HG03066 (cell line): ENCODE measurements around the gene PTPRK.
"Not testable (repeated sequence)": the region's sequence is repeated elsewhere in the genome, so short reads cannot be mapped to it uniquely, and the experiment has no call there.

Source experiments
- ATAC-seq: cut with Tn5 transposase; IDR thresholded peaks from one replicate; pipeline ENCODE4 v1.9.1; 2021; ENCODE audit warnings: low read depth; ENCODE audit not compliant: unreplicated experiment

The PTPRK gene

DNA sequence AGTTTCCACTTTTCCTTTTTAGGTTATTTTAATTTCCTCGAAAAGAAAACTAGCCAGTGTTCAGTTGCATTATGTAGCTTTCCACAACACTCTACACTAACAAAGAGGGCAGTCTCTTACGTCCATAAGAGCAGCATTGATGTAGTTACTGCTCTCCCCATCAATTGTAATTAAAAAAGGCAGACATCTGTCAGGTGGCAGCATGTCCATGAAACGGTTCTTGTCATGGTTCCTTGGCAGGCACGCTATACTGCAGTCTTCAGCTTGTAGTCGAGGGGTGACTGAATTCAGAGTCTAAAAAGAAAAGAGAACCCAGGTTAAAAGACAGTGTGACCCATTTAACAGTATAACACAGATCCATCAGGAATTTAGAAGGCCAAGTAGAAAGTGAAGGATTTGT, 539.4 kb downstream of the PTPRK start:
- no peak for ATAC-seq

DNA sequence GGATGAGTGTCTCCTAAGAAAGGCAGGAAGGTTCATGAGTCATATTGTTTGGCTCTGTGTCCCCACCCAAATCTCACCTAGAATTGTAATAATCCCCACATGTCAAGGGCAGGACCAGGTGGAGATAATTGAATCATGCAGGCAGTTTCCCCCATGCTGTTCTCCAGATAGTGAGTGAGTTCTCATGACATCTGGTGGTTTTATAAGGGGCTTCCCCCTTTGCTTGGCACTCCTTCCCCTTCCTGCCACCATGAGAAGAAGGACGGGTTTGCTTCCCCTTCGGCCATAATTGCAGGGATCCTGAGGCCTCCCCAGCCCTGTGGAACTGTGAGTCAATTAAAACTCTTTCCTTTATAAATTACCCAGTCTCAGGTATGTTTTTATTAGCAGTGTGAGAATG, 542.2 kb downstream of the PTPRK start:
- ATAC-seq: not testable (repeated sequence)

DNA sequence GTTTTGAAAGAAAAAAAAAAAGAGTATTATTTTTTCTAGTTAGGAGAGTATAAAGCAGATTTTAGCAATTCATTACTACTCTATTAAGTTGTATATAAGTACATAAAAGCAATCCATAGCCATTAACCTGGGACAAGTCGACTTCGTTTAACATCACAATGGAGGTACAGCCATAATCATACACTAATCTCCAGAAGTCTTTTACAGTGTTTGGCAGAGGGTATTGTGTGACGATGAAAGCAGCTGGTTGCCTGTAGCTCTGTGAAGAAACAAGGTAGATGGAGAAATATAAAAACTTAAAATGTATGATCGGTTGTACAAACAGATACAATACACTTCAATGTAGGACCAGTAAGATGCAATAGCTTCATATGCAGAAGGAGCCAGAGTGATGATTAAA, 543.6 kb downstream of the PTPRK start:
- ATAC-seq: no peak

DNA sequence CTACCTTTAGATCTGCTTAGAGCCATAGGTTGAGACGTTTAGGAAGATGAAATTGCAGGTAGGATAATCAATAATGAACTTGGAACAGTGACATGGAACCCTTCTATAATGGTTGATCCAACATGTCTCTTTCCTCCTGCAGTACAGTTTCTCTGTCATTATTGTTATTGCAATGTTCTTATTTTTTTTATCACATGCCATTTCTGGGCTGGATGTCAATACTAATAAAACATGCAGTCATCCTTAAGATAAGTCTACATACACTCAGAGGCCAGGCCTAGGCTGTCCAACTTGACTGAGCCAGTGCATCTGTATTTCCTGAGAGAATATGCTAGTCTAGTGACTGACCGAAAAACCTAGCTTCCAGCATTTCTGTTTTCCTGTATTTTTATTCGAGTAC, 544.3 kb downstream of the PTPRK start:
- no peak for ATAC-seq

DNA sequence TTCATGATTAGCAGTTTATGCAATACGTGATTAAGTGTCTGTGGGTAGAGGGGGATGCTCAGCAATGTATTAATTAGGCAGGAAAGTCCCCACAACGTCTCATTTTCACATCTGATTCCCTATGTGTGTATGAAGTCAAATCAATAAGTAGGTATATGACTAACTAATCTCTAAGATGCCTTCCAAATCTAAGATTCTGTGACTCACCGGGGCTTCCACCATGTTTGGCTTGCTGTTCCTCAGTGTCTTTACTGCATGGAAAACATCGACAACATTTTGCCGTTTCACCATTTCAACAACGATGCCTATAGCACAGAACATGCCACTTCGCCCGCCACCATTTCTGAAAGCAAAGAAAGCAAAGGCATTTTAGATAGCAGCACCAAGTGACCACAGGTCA, 547.6 kb downstream of the PTPRK start:
- no peak for ATAC-seq

DNA sequence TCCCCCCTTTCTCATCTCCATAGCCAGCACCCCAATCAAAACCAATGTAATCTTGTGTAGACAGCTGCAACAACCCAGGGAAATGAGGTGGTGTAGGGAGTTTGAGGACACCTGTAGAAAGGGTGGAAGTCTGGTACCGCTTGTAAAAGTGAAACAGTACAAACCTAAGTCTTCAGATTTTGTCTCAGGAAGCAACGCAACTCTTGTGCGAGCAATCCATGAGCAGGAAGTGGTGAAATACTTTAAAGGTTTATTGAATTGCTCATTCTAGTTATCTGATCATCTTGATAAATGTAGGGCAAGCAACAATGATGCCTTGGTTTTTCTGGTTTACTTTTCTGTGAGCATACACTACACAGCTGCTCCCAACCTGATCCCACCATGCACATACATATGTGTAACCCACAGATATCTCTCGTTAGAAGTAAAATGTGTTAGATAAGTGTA, 548.4 kb downstream of the PTPRK start:
- no peak for ATAC-seq

DNA sequence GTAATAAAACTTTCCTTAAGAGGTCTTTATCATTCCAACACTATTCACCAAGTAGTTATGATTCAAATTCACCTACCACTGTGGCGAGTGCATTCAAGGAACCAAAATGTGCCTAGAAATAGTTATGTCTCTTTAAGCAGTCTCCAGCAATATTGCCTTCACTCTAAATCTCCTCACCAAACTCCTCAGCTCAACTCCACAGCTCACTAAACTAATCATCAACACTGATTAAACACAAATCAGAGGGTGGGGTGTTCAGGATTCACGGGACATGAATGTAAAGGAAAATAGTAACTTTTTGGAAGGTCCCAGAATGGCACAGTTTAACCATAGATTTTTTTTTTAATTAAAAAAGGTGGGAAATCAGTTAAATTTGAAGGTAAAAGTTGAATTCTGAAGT, 549.0 kb downstream of the PTPRK start:
- ATAC-seq: no peak

DNA sequence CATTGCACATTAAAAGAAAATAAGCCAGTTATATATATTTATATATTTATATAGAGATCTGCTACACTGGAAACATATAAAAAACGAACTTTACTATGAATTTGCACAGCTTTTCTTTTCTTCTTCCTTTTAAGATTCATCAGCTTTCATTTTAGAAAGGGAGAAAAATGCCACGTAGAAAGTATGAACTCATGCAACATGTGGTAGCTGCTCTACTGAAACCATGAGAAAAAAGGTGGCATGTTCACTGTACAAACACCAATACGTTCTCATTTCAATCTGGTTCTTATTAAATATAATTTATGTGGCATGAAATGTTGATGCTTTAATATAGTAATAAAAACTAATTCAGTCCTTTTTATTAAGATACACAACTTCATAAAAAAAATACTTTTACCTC, 550.7 kb downstream of the PTPRK start:
- no peak for ATAC-seq

DNA sequence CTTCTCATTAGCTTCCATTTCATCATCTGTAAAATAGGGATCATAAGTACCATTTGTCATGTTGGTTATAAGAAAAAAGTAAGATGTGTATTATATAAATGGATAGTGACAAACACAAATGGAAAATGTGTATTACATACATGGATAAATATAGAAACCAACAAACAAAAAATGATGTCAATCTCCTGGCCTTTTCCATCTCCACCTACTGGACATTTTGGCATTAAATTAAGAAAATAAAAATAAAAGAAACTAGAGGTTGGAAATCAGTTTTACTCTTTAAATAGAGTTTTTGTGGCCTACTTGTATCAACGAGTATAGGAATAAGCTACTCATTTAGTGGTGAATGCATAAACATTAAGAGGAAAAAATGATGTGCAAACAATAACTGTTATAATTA, 552.0 kb downstream of the PTPRK start:
- no peak for ATAC-seq

DNA sequence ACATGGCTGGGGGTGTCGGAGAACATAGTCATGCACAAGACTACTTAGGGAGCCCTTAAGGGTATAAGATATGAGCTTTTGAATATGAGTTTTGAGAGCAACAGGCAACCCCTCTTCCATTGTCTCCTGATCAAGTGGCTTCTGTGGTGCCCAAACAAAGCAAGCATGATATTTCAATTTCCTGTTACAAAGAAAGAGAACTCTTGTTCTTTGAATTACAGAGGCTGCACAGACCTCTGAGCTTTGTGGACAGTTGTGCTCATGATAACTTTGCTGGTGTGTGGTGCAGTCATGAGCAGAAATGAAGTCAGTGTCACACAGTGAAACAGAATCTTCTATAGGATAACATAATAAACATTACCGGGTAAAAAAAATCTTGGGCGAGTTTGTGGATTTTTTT, 552.7 kb downstream of the PTPRK start:
- no peak for ATAC-seq

DNA sequence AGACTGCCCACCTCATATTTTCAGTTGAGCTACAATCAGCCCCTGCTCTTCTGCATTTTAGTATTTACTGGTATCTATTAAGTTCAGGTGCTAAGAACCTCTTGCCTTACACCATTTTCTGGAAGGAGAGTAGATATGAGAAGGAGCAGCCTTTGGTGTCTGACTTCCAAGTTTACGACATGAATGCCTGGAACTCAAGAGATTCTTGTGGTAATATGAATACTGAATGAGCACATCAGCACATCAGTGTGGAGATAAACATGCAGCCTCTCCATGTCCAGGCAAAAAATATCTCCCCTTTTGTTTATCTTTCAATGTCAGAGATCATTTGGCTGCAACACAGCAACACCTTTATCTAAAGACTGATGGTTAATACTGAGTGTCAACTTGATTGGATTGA, 553.8 kb downstream of the PTPRK start:
- ATAC-seq: no peak

DNA sequence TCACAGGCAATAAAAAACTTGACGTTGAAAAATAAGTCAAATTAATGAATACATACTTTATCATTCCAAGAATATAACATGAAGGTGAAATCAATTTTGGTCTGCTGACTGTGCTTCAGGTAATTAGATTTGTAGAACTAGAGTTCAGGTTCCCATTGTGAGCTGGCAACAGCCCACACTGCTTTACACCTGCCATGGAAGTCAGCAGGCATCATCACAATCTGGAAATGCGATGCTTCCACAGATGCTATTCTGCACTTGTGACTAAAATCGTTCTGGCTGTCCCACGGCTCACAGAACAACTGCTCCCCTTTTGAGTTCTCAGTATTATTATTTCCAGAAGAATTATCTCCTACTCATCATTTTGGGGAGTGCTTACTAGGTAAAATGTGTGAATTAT, 556.9 kb downstream of the PTPRK start:
- ATAC-seq: no peak

DNA sequence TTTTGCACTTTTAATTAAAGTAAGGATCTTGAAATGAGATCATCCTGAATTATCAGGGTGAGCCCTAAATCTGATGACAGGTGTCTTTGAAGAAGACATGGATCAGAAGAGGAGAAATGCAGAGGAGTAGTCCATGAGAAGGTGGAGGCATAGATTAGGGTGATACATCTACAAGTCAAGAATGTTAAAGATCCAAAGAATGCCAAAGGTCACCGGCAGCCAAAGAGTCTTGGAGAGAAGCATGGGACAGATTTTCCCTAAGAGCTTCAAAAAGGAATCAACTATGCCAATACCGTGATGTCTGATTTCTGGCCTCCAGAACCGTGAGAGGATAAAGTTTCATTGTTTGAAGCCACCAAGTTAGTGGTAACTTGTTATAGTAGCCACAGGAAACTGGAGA, 560.5 kb downstream of the PTPRK start:
- ATAC-seq: no peak

DNA sequence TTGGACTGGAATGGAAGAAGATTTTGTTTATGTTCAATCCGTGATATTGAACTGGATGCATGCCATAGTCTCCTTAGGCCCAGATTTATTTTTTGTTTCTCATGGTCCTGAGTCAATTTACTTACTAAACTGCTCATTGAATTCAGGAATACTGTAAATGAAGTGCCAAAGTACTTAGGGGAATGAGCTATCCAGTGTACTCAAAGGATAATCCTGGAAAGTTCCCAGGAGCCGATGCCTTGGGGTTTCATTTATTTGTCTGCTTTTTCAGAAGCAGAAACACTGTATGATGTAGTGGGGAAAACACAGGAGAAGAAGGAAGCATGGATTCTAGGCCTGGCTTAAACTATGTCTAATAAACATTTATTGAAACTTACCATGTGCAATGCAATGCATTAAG, 563.4 kb downstream of the PTPRK start:
- no peak for ATAC-seq

DNA sequence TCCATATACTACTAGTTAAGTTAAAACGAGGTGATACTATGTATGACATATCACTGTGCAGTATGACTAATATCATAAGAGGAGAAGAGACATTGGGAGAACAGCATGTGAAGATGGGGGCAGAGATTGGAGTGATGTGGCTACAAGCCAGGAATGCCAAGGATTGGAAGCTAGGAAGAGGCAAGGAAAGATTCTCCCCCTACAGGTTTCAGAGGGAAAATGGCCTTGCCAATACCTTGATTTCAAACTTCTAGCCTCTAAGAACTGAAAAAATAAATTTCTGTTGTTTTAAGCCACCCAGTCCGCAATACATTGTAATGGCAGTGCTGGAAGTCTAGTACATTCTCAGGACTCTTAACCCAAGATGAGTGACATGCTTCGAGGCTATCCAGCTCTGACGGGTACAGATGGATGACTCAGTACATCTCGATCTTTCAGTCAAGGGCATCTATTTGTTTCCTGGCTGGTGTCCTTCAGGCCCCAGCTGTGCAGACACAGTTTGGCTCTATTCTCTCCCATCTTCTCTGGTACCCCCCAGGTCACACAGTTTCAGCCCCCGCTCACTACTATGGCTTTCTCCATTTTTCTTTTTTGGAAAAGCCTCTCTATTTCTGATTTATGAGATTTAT, 564.0 kb downstream of the PTPRK start:
- ATAC-seq: no peak

DNA sequence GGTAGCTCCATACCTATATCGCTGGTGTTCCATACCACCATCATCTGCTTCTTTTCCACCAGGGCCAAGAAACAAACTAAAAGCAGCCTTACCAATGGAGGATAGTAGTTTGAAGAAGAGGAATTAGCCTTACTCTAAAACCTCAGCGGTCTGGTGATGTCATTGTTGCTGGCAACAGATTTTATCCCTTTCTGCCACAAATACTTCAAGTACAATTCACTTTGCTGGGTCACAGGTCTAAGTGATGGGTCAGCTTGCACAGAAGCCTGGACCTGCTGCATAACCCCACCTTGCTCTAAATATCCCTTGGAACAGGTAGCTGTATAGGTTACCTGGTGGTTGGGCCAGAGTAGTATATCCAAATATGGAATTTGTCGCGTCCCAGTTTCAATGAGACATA, 566.3 kb downstream of the PTPRK start:
- ATAC-seq: no peak

DNA sequence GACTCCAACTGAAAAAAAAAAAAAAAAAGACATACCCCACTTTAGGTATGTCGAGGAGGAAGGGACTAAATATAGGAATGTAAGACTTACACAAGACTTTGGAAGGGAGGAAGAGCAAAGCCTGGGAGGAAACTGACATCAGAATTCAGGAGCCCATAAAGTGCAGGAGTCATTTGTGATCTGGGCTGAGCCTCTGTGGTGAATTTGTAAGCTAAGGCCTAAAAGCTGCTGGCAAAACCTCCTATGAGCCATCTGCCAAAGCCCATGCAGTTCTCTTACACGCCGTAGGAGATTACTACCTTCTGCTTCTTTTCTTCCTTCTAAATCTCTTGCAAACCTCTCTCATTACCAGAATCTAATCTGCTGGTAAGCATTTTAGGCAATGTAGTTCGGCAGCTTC, 567.6 kb downstream of the PTPRK start:
- ATAC-seq: no peak

DNA sequence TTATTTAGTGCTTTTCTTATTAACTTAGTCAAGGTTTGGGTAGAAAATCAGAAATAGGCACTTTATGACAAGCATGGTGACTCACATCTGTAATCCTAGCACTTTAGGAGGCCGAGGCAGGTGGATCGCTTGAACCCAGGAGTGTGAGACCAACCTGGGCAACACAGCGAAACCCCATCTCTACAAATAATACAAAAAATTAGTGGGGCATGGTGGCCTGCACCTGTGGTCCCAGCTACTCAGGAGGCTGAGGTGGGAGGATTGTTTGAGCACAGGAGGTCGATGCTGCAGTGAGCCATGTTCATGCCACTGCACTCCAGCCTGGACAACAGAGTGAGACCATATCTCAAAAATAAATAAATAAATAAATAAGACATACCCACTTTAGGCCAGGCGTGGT, 568.2 kb downstream of the PTPRK start:
- ATAC-seq: no peak

DNA sequence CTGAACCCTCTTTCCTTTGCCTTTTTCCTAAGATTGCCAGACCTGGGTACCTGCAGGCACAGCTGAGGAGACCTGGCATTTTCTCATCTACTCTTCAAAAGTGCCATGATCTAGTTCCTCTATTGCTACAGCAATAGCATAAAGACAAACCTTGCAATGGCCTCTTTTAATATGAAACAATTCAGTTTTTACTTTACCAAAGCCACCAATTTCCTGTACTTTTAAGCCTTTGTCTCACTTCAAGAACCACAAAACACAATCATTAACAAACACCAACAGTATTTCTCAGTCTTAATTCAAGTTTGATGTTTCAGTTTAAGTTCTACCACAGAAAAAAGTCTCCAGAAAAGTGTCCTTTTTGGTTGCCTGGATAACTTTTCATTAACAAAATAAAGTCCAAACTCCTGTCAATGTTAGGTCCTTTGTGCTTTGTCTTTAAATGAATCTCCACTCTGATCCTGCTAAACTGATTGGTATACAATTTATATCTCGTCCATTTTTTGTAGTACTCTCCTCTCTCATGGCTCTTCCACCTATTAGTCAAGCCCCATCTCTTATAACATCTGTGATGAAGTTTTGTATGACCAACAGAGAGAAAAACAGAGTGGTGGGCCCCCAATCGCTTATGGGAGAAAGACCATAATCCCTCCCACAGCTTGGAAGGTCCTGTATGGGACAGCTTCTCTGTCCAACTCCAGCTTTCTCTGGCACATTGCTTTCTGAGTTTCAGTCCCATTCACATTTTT, 569.1 kb downstream of the PTPRK start:
- ATAC-seq: peak; percentile 83

DNA sequence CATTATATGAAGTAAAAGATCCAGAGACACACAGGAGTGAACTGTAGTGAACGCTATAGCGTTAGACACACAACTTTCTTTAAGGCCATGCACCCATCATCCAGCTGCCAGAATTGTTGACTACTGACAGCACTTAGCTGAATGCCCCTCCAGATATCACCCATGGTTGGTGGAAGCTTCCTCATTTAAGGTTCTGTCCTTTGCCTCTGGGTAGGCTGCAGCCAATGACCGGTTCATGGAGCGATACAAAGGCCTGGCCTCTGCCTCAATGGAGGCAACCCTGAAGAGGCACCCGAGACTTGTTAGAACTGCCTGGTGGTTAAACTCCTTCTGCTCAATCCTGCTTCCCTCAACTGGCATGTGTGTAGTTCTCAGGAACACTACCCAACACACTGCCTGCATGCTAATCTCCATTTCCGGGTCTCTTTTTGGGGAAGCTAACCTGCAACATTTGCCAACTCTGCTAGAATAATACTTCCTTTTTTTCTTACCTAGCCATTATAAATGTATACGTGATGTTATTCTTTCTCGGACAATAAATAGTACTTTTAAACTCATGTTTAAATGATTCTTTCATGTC, 569.7 kb downstream of the PTPRK start:
- ATAC-seq: peak; percentile 18

DNA sequence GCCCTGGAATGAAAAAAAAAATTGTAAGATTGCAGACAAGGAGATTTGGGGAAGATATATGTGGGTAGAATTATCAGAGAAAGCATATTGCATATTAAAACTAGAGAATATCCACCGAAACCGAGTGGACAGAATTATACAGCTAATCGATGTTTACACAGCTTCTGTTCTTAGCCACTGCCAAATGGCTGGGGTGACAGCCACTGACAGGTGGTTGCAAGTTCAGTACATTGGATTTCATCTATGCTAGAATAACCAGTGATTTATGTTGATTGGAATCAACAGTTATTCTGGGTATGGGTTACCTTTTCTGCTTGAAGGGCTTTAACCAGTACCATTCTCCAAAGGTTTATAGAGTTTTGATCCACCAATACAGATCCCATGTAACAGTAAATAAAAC, 571.1 kb downstream of the PTPRK start:
- no peak for ATAC-seq

DNA sequence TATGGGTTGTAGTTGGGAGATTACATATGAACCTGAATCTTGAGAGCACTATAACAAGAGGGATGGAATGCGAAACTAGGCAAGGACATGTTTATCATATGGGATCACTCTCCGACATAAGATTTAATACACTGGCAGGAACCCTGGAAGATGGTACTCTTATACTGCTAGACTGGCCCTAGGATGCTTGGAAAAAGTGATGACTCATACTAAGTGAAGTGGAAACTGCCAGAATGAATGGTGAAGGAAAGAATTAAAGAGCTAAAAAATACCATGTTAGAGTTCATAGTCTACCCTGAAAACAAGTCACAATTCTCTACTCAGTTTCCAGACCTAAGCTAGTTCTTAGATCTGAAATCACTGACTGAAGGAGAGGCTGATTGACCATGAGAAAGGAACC, 574.0 kb downstream of the PTPRK start:
- ATAC-seq: no peak
